Fibroblast of lung (primary cell): ENCODE measurements around the gene NXPH1. TPM values are rescaled to one million over a fixed set of nuclear protein-coding genes. Genes with fewer than 3 reads are reported as not detected.

Experiments
- DNase-seq, 2 donors: peaks; one replicate each; pipeline versions ENCODE4 v3.0.0 to v3.0.0-alpha.2; 2010; ENCODE audit warnings: low read depth in 2 of 2
- H2AFZ ChIP-seq: 2 replicates; pipeline ENCODE4 v1.5.1; 2012; ENCODE audit warnings: low read length, control low read depth, inconsistent platforms
- H3K27ac ChIP-seq: 2 replicates; pipeline ENCODE4 v1.5.1; 2011; ENCODE audit warnings: low read length, control low read depth; ENCODE audit not compliant: insufficient read depth
- H3K27me3 ChIP-seq: 2 replicates; pipeline ENCODE4 v1.5.1; 2011; ENCODE audit warnings: mild to moderate bottlenecking, low read length; ENCODE audit not compliant: control insufficient read depth, insufficient read depth
- H3K36me3 ChIP-seq: 2 replicates; pipeline ENCODE4 v1.5.1; 2011; ENCODE audit warnings: low read length; ENCODE audit not compliant: control insufficient read depth, insufficient read depth
- H3K4me1 ChIP-seq: 2 replicates; pipeline ENCODE4 v1.5.1; 2011; ENCODE audit warnings: low read length; ENCODE audit not compliant: control insufficient read depth, insufficient read depth; ENCODE audit errors: extremely low read depth
- H3K4me2 ChIP-seq: 2 replicates; pipeline ENCODE4 v1.5.1; 2011; ENCODE audit warnings: low read length, control low read depth; ENCODE audit not compliant: insufficient read depth; ENCODE audit errors: extremely low read depth
- H3K4me3 ChIP-seq, 4 experiments: fragments of 200-600 bp in 1 of 4; sonication (generic) in 1 of 4; replicated peaks in 1 of 4; 2 replicates each; pipeline ENCODE4 v1.5.1; 2011 to 2016; ENCODE audit warnings: low read length in 4 of 4, low read depth in 3 of 4, mild to moderate bottlenecking in 3 of 4, control low read depth in 2 of 4, inconsistent platforms in 1 of 4, mixed read lengths in 1 of 4; ENCODE audit not compliant: insufficient read depth in 1 of 4; ENCODE audit errors: control extremely low read depth in 1 of 4
- H3K79me2 ChIP-seq: 2 replicates; pipeline ENCODE4 v1.5.1; 2012; ENCODE audit warnings: mild to moderate bottlenecking, low read length, inconsistent platforms; ENCODE audit not compliant: control insufficient read depth, insufficient read depth
- H3K9ac ChIP-seq: 2 replicates; pipeline ENCODE4 v1.5.1; 2011; ENCODE audit warnings: mild to moderate bottlenecking, low read length, control low read depth; ENCODE audit not compliant: insufficient read depth
- H3K9me3 ChIP-seq: 2 replicates; pipeline ENCODE4 v1.5.1; 2012; ENCODE audit warnings: low read depth, low read length; ENCODE audit not compliant: control insufficient read depth, insufficient read depth
- H4K20me1 ChIP-seq: 2 replicates; pipeline ENCODE4 v1.5.1; 2011; ENCODE audit warnings: low read length; ENCODE audit not compliant: control insufficient read depth, insufficient read depth; ENCODE audit errors: extremely low read depth
- CTCF ChIP-seq, 2 donors: IDR thresholded peaks in 1 of 2; conservative IDR thresholded peaks in 1 of 2; 1 replicate in 1 of 2; 2 replicates in 1 of 2; pipeline ENCODE4 v1.5.1; 2011 to 2012; ENCODE audit warnings: low read length in 2 of 2, control low read depth in 1 of 2, inconsistent platforms in 1 of 2, low read depth in 1 of 2, mild to moderate bottlenecking in 1 of 2
- EZH2 ChIP-seq: IDR thresholded peaks from 2 replicates; pipeline ENCODE4 v1.5.1; 2012; ENCODE audit warnings: low read length, control low read depth, mild to moderate bottlenecking; ENCODE audit errors: missing control alignments
- polyA plus RNA-seq, 2 donors: library from polyadenylated mRNA; depleted of rRNA in 1 of 2; stranded (reverse) in 1 of 2; unstranded in 1 of 2; fragments of >200 nt; gene quantifications; 2 replicates each; pipeline ENCODE4 v1.2.1, GENCODE V29; 2011 to 2012; ENCODE audit warnings: missing spikeins in 1 of 2
- total RNA-seq: library from RNA; depleted of rRNA; stranded (reverse); fragments of >200 nt; gene quantifications from 2 replicates; pipeline ENCODE4 v1.2.1, GENCODE V29; 2014

Gene NXPH1
- total and polyA plus RNA-seq, 2 donors (not counting 1 experiment from before 2014, with no cell fraction given), result not detected

- no peaks in the 10 kb centered on the region for H3K9me3 ChIP-seq
- no peak overlapping the region for H2AFZ ChIP-seq
- H3K27me3 ChIP-seq, result no peaks in the 10 kb centered on the region
- TF ChIP-seq CTCF (conservative IDR thresholded peaks at IDR 0.05 in 1 of 2, IDR thresholded peaks at IDR 0.05 in 1 of 2; ENCODE audit: low read depth in 1 of 2, low read length in 2 of 2) (no peak), EZH2 (no peak)
- H4K20me1 ChIP-seq, result no peaks in the 10 kb centered on the region
- H3K79me2 ChIP-seq, result no peaks in the 10 kb centered on the region
- no peaks in the 10 kb centered on the region for H3K4me1 ChIP-seq
- H3K36me3 ChIP-seq, result no peaks in the 10 kb centered on the region
- no peak for DNase-seq
- no peak overlapping the region for H3K4me3 ChIP-seq
- no peak overlapping the region for H3K9ac ChIP-seq
- no peak overlapping the region for H3K4me2 ChIP-seq
- H3K27ac ChIP-seq, result no peak overlapping the region
Measured at GRCh38 chr7:8625612-8626011, 192.2 kb downstream of the NXPH1 start.

DNA sequence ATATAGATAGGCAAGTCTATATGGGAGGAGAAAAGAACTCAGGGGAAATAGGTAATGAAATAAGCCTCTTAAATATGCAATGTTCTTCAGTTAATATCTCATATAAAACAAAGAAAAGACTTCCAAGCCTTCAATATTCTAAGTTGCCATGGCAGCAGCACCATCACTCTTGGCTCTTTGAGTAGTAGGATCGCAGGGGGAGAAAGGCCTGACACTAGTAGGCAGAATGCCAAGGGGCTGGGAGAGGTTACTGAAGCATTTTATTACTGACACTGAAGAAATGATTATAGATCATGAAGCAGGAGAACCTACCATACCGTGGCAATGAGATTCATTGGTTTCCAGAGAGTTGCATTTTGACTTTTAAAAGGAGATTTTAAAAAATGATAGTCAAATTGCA, 193.9 kb downstream of the NXPH1 start:
- H3K4me2 ChIP-seq, result no peak overlapping the region
- H3K36me3 ChIP-seq, result no peaks in the 10 kb centered on the region
- H2AFZ ChIP-seq, result no peak overlapping the region
- H4K20me1 ChIP-seq, result no peaks in the 10 kb centered on the region
- H3K9me3 ChIP-seq, result no peaks in the 10 kb centered on the region
- H3K4me1 ChIP-seq, result no peaks in the 10 kb centered on the region
- H3K27me3 ChIP-seq, result no peaks in the 10 kb centered on the region
- no peak for DNase-seq
- H3K27ac ChIP-seq, result no peak overlapping the region
- no peak overlapping the region for H3K4me3 ChIP-seq
- TF ChIP-seq CTCF (conservative IDR thresholded peaks at IDR 0.05 in 1 of 2, IDR thresholded peaks at IDR 0.05 in 1 of 2; ENCODE audit: low read depth in 1 of 2, low read length in 2 of 2) (no peak), EZH2 (no peak)
- no peak overlapping the region for H3K9ac ChIP-seq
- H3K79me2 ChIP-seq, result no peaks in the 10 kb centered on the region

DNA sequence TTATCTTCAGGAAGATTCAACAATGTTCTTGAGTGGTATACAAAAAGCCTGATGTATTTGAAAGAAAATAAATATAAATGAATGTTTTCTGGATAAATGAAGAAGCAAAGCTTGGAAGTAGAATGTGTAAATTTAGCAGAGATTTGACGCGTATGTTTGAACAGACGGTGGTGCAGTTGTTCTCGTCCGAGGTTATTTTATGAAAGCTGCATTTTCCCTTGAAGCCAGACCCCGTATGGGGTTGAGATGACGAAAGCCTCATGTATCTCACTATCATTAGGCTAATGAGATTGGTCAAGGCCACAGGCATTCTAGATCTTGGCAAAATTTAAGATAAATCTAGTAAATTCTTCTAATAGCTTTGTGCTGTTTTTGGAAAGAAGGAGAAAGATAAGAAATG, 195.2 kb downstream of the NXPH1 start:
- DNase-seq, result no peak

More for the DNA sequence above, 195.2 kb downstream of the NXPH1 start:
- no peak overlapping the region for H3K4me2 ChIP-seq
- no peak overlapping the region for H3K27ac ChIP-seq
- H4K20me1 ChIP-seq, result no peaks in the 10 kb centered on the region
- no peaks in the 10 kb centered on the region for H3K4me1 ChIP-seq
- no peaks in the 10 kb centered on the region for H3K27me3 ChIP-seq
- H3K9me3 ChIP-seq, result no peaks in the 10 kb centered on the region
- H3K36me3 ChIP-seq, result no peaks in the 10 kb centered on the region
- no peak overlapping the region for H2AFZ ChIP-seq
- no peak overlapping the region for H3K4me3 ChIP-seq
- no peak overlapping the region for H3K9ac ChIP-seq
- H3K79me2 ChIP-seq, result no peaks in the 10 kb centered on the region
- TF ChIP-seq EZH2, result no peak
- TF ChIP-seq CTCF (conservative IDR thresholded peaks at IDR 0.05 in 1 of 2, IDR thresholded peaks at IDR 0.05 in 1 of 2; ENCODE audit: low read depth in 1 of 2, low read length in 2 of 2), result no peak
